GM20000 (cell line): ENCODE data around the gene CHD5.

Experiments used
- DNase-seq: peaks from one replicate; pipeline ENCODE4 v3.0.0; 2012; ENCODE audit warnings: low spot score
- TF ChIP-seq, protein P1 (sequence below): IDR thresholded peaks from 2 replicates; pipeline ENCODE4 v1.5.1; 2012; ENCODE audit warnings: mild to moderate bottlenecking, control low read depth; ENCODE audit errors: extremely low read depth, missing control alignments

CHD5 gene

GRCh38 chr1:6105218-6105679 is 74.9 kb downstream of the CHD5 start:
- TF ChIP-seq, protein P1, sequence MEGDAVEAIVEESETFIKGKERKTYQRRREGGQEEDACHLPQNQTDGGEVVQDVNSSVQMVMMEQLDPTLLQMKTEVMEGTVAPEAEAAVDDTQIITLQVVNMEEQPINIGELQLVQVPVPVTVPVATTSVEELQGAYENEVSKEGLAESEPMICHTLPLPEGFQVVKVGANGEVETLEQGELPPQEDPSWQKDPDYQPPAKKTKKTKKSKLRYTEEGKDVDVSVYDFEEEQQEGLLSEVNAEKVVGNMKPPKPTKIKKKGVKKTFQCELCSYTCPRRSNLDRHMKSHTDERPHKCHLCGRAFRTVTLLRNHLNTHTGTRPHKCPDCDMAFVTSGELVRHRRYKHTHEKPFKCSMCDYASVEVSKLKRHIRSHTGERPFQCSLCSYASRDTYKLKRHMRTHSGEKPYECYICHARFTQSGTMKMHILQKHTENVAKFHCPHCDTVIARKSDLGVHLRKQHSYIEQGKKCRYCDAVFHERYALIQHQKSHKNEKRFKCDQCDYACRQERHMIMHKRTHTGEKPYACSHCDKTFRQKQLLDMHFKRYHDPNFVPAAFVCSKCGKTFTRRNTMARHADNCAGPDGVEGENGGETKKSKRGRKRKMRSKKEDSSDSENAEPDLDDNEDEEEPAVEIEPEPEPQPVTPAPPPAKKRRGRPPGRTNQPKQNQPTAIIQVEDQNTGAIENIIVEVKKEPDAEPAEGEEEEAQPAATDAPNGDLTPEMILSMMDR = no peak
- DNase-seq = no peak

DNA sequence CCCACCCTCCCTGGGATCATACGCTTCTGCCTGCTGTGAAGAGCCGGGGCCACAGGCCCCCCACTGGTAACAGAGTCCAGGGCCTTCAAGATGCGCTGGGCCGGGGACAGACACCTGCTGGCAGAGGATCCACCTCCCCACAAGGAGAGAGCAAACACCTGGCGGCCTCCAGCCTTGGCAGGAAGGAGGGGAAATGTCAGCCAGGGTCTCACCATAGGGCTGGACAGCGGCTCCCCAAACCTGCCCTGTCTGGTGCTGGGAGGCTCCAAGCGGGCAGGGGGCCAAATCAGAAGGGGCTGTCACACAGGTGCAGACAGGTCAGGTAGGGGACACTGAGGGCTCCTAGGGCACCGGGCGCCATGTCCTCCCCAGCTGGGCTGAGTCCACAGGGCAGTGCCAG is 75.5 kb downstream of the CHD5 start:
- no peak for DNase-seq
- TF ChIP-seq, protein P1 = no peak

DNA sequence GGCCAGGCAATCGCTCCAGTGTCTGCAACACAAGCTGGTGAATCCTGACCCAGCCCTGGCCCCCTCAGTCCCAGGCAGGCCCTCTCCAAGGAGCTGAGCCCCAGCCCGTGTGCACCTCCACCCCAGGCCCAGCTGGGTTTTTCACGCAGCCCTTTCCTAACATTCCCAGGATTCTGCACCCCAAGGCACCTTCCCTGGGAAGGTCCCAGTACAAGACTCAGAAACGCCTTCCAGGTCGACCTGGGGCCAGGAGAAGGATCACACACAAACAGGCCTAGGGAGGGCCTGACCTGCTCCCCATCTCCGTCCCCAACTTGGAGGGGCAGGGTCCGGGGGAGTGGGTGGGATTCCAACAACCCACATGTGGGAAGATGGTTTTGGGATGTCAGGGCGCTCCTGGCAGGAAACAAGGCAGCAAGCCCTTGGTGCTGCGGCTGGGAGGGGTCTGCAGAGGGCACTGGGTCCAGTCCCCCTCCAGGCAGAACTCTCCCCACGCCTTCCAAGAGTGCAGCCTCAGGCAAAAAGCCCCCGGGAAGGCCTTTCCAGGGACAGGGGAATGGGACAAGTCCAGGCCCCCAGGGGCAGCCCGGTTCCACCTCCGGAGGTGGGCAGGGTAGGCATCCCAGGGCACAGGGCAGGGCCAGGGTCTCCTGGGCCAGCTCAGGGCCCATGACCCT is 76.1 kb downstream of the CHD5 start:
- TF ChIP-seq, protein P1 = no peak
- no peak for DNase-seq

GRCh38 chr1:6103111-6103853 is 76.8 kb downstream of the CHD5 start:
- DNase-seq = no peak
- TF ChIP-seq, protein P1 = no peak

DNA sequence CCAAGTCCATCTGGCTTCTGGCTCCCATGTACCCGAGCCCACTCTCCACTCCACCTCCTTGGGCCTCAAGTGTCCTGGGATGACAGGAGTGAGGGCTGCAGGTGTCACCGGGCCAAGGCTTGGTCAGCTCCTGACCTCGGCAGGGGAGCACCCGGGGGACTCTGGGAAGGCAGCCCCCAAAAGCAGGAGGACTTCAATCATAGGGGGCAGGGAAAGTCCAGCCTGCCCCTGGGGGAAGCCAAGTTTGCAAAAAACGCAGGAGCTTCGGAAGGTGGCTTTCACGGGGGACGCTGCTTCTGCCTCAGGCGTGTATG is 77.6 kb downstream of the CHD5 start:
- TF ChIP-seq, protein P1 = no peak
- DNase-seq = no peak

GRCh38 chr1:6101826-6102531 is 78.1 kb downstream of the CHD5 start:
- TF ChIP-seq, protein P1 = no peak
- DNase-seq = no peak
